Endothelial cell of umbilical vein (primary cell): ENCODE measurements around the gene DARS1. TPM values are rescaled to one million over a fixed set of nuclear protein-coding genes. Genes with fewer than 3 reads are reported as not detected.

ENCODE experiments used
- Bru-seq: library from RNA; stranded (reverse); fragments of 400-500 nt; gene quantifications from one replicate; lab custom pipeline; 2021; lab: Mats Ljungman, UMichigan
- BruChase-seq, 2 experiments: library from RNA; stranded (reverse); fragments of 400-500 nt; gene quantifications; one replicate each; lab custom pipeline; 2021; lab: Mats Ljungman, UMichigan
- BruUV-seq: library from RNA; stranded (reverse); fragments of 400-500 nt; replicated peaks from 2 replicates; lab custom pipeline; 2021; lab: Mats Ljungman, UMichigan
- CTCF ChIA-PET: fragments of 300-600, 350-600 bp; sonication (Branson Sonifier 250); formaldehyde crosslinking; loops from one replicate; lab custom pipeline; 2021; ENCODE audit warnings: antibody characterized with exemption, inconsistent platforms; lab: Charles Lee
- POLR2A ChIA-PET: fragments of 300-600, 350-600 bp; sonication (Branson Sonifier 250); formaldehyde crosslinking; loops from one replicate; lab custom pipeline; 2021; ENCODE audit warnings: antibody characterized with exemption, inconsistent platforms; lab: Charles Lee
- DNase-seq: peaks from one replicate; pipeline ENCODE4 v3.0.0-alpha.2; 2011; ENCODE audit warnings: low read depth, low spot score
- FAIRE-seq: peaks from 2 replicates; lab custom pipeline; 2011; peaks lifted over from hg19 to GRCh38; lab: Jason Lieb, UNC
- H2AFZ ChIP-seq: 2 replicates; pipeline ENCODE4 v1.6.0; 2012; ENCODE audit warnings: low read depth, low read length, control low read depth, inconsistent platforms
- H3K27ac ChIP-seq: 2 replicates; pipeline ENCODE4 v1.5.1; 2011; ENCODE audit warnings: low read depth, mild to moderate bottlenecking, control low read depth, low read length, moderate library complexity; ENCODE audit not compliant: insufficient read depth
- H3K27me3 ChIP-seq, 2 experiments: 2 replicates each; pipeline versions ENCODE4 v1.6.0 to v1.6.1; 2011; ENCODE audit warnings: low read length in 2 of 2, mixed read lengths in 1 of 2; ENCODE audit not compliant: control insufficient read depth in 2 of 2, insufficient read depth in 2 of 2
- H3K36me3 ChIP-seq, 2 experiments: 2 replicates in 1 of 2; 3 replicates in 1 of 2; pipeline ENCODE4 v1.5.1; 2011; ENCODE audit warnings: low read length in 2 of 2, mild to moderate bottlenecking in 1 of 2, moderate library complexity in 1 of 2; ENCODE audit not compliant: control insufficient read depth in 2 of 2, insufficient read depth in 2 of 2; ENCODE audit errors: extremely low read depth in 1 of 2
- H3K4me1 ChIP-seq: 3 replicates; pipeline ENCODE4 v1.5.1; 2011; ENCODE audit warnings: mild to moderate bottlenecking, low read length; ENCODE audit not compliant: control insufficient read depth, insufficient read depth; ENCODE audit errors: extremely low read depth
- H3K4me2 ChIP-seq: 2 replicates; pipeline ENCODE4 v1.6.1; 2011; ENCODE audit warnings: low read length, control low read depth, mixed read lengths; ENCODE audit not compliant: insufficient read depth
- H3K4me3 ChIP-seq, 3 experiments: fragments of 200-600 bp in 1 of 3; sonication (generic), shearing (Covaris generic) in 1 of 3; replicated peaks in 1 of 3; 2 replicates each; pipeline ENCODE4 v1.5.1; 2011 to 2016; ENCODE audit warnings: control low read depth in 3 of 3, low read length in 3 of 3, mild to moderate bottlenecking in 2 of 3, inconsistent platforms in 1 of 3, low read depth in 1 of 3, moderate library complexity in 1 of 3; ENCODE audit not compliant: insufficient read depth in 1 of 3
- H3K79me2 ChIP-seq: 2 replicates; pipeline ENCODE4 v1.6.0; 2012; ENCODE audit warnings: low read length, inconsistent platforms; ENCODE audit not compliant: control insufficient read depth, insufficient read depth
- H3K9ac ChIP-seq: replicated peaks from 2 replicates; pipeline ENCODE3; 2011; ENCODE audit warnings: low read length, control low read depth; ENCODE audit not compliant: insufficient read depth; ENCODE audit errors: extremely low read depth
- H3K9me1 ChIP-seq: replicated peaks from 3 replicates; pipeline ENCODE4 v1.6.0; 2011; ENCODE audit warnings: mild to moderate bottlenecking, low read length; ENCODE audit not compliant: control insufficient read depth, insufficient read depth; ENCODE audit errors: extremely low read depth
- H3K9me3 ChIP-seq: replicated peaks from 2 replicates; pipeline ENCODE4 v1.5.1; 2012; ENCODE audit warnings: low read length, inconsistent platforms; ENCODE audit not compliant: control insufficient read depth, insufficient read depth
- H4K20me1 ChIP-seq: replicated peaks from 2 replicates; pipeline ENCODE3; 2011; ENCODE audit warnings: mild to moderate bottlenecking, low read length; ENCODE audit not compliant: control insufficient read depth, insufficient read depth; ENCODE audit errors: extremely low read depth
- CTCF ChIP-seq, 2 donors: IDR thresholded peaks; 1 replicate in 1 of 2; 2 replicates in 1 of 2; pipeline ENCODE4 v1.5.1; 2011; ENCODE audit warnings: low read length in 2 of 2, mild to moderate bottlenecking in 2 of 2, moderate library complexity in 2 of 2, control low read depth in 1 of 2, inconsistent platforms in 1 of 2, low read depth in 1 of 2; ENCODE audit not compliant: insufficient read depth in 1 of 2; ENCODE audit errors: extremely low read depth in 1 of 2
- FOS ChIP-seq: IDR thresholded peaks from 2 replicates; pipeline ENCODE4 v1.6.1; 2011; ENCODE audit warnings: mild to moderate bottlenecking, low read length, moderate library complexity, borderline replicate concordance; ENCODE audit not compliant: insufficient read depth
- GATA2 ChIP-seq: IDR thresholded peaks from 2 replicates; pipeline ENCODE4 v1.7.0; 2011; ENCODE audit warnings: low read depth, mild to moderate bottlenecking, moderate library complexity, mixed read lengths, low read length; ENCODE audit not compliant: insufficient read length, insufficient read depth
- MAX ChIP-seq: IDR thresholded peaks from 2 replicates; pipeline ENCODE4 v1.6.1; 2011; ENCODE audit not compliant: insufficient read depth, insufficient read length
- MYC ChIP-seq: IDR thresholded peaks from one replicate; pipeline ENCODE4 v1.6.1; 2011; ENCODE audit warnings: mild to moderate bottlenecking, low read depth, low read length
- POLR2A ChIP-seq: IDR thresholded peaks from 2 replicates; pipeline ENCODE4 v1.6.1; 2012; ENCODE audit warnings: low read depth, mild to moderate bottlenecking, control low read depth, low read length
- POLR2AphosphoS5 ChIP-seq: IDR thresholded peaks from 2 replicates; pipeline ENCODE4 v1.6.1; 2012; ENCODE audit warnings: low read depth, mild to moderate bottlenecking, control low read depth, low read length, moderate library complexity; ENCODE audit not compliant: insufficient read depth
- dilution Hi-C: fragments of 300-500 bp; cut with MboI; formaldehyde crosslinking; loops from one replicate; pipeline ENCODE4 v1.15.0; 2019; ENCODE audit warnings: low sequenced_read_pairs; ENCODE audit not compliant: extremely low pct_ligation_motif_present
- intact Hi-C: fragments of 100-400 bp; cut with micrococcal nuclease; formaldehyde crosslinking; loops from one replicate; pipeline ENCODE4 v1.10.0; 2022
- long read RNA-seq: library from polyadenylated mRNA; stranded (forward); transcript quantifications from one replicate; pipeline ENCODE4 v2.0.0, GENCODE V29; 2021
- polyA minus RNA-seq, 3 experiments: library from RNA; depleted of rRNA, polyadenylated mRNA; stranded (reverse); fragments of >200 nt; gene quantifications; 1 replicate in 1 of 3; 2 replicates in 2 of 3; pipeline ENCODE4 v1.2.3, GENCODE V29; 2011
- polyA plus RNA-seq, 4 experiments: library from polyadenylated mRNA; depleted of rRNA in 3 of 4; stranded (reverse) in 3 of 4; unstranded in 1 of 4; fragments of >200 nt; gene quantifications; 2 replicates each; pipeline versions ENCODE4 v1.2.1 to v1.2.3, GENCODE V29; 2011 to 2012; ENCODE audit warnings: missing spikeins in 1 of 4
- total RNA-seq: library from RNA; stranded (reverse); gene quantifications from 2 replicates; pipeline ENCODE4 v1.2.3, GENCODE V29; 2021

DARS1 gene
- total RNA-seq (41.5 and 48.8 TPM in 2 replicates), polyA plus RNA-seq (17.9 and 20.9 TPM in 2 replicates), polyA minus RNA-seq (29.2 and 37.0 TPM in 2 replicates), Bru-seq, nascent RNA (percentile 81 among the genes with signal in this experiment), BruChase-seq, experiment 1, labeled RNA remaining after a 6-hour chase (percentile 68 among the genes with signal in this experiment), BruChase-seq, experiment 2, labeled RNA remaining after a 2-hour chase (percentile 59 among the genes with signal in this experiment)
- 28.7 and 29.9 TPM in 2 replicates for polyA plus RNA-seq (2011; cell fraction: cytosol; rRNA removed)
- 31.4 and 43.1 TPM in 2 replicates for polyA plus RNA-seq (2011; cell fraction: nucleus; rRNA removed)
- polyA plus RNA-seq (2012), result 40.4 and 47.3 TPM in 2 replicates
- 32.5 TPM for polyA minus RNA-seq (2011; cell fraction: cytosol; rRNA and poly(A)+ RNA removed)
- polyA minus RNA-seq (2011; cell fraction: nucleus; rRNA and poly(A)+ RNA removed), result 19.3 and 19.8 TPM in 2 replicates
- long read RNA-seq, transcript DARS-201 (16 exons, 2,361 nt), result major isoform, 151 of 167 reads
- long read RNA-seq, partial matches to known transcripts, result 3 of 167 reads
- long read RNA-seq, other reads (novel, unspliced or antisense), result 12 of 167 reads

GRCh38 chr2:135985018-135985825 lies at the start of gene DARS1:
DARS1 (minus strand) TSS chr2:135985626; CDS start chr2:135985468, 158 bp downstream.
- peak within 1 kb of the TSS; percentile 98 for H3K9ac ChIP-seq
- peak within 1 kb of the TSS; percentile 93 to 96 (median 94) for H3K4me3 ChIP-seq
- peak within 1 kb of the TSS; percentile 59 for H2AFZ ChIP-seq
- no peaks in the 10 kb centered on the region for H3K9me3 ChIP-seq
- no peak for TF ChIP-seq CTCF (IDR thresholded peaks at IDR 0.05; ENCODE audit: extremely low read depth in 1 of 2, insufficient read depth in 1 of 2, low read depth in 1 of 2, low read length in 2 of 2)
- no peak for TF ChIP-seq GATA2
- TF ChIP-seq POLR2AphosphoS5, result peak; percentile 64
- TF ChIP-seq MYC, result peak; percentile 77
- peak; percentile 20 for TF ChIP-seq MAX
- no peak for TF ChIP-seq FOS
- peak; percentile 54 for TF ChIP-seq POLR2A
- H3K36me3 ChIP-seq, result no peaks in the 10 kb centered on the region
- dilution Hi-C loops (no loop called here), intact Hi-C loops (loop anchor here (1.0 to 2.0 kb wide), 3 partner anchors 36 to 257 kb away; no protein-coding TSS in a partner anchor)
- ChIA-PET CTCF (interaction anchor here (1.2 to 1.5 kb wide), 3 partner anchors 71 to 399 kb away, joined by 3 to 4 read pairs (median 3); no protein-coding TSS in a partner anchor), POLR2A (interaction anchor here (0.7 kb wide), 1 partner anchor 104 kb away, joined by 4 read pairs; no protein-coding TSS in a partner anchor)
- H4K20me1 ChIP-seq, result no peaks in the 10 kb centered on the region
- no peaks in the 10 kb centered on the region for H3K9me1 ChIP-seq
- TSS peak; percentile 59 for BruUV-seq
- no peaks in the 10 kb centered on the region for H3K27me3 ChIP-seq
- H3K27ac ChIP-seq, result peak within 1 kb of the TSS; percentile 81
- H3K4me2 ChIP-seq, result peak within 1 kb of the TSS; percentile 97
- H3K4me1 ChIP-seq, result peaks cover 13% of the 10 kb centered on the region
- FAIRE-seq (peak; percentile 88), DNase-seq (peak; percentile 92)
- H3K79me2 ChIP-seq, result peaks cover 22% of the 10 kb centered on the region
